Thoracic aorta (tissue), 2 donors: ENCODE results near the gene GUCY1A2. TPM values are rescaled to one million over a fixed set of nuclear protein-coding genes. Genes with fewer than 3 reads are reported as not detected.

Experiments
- ATAC-seq: fragments of 150-250 bp; one replicate; pipeline ENCODE4 v1.8.0; 2017; ENCODE audit warnings: low read depth; ENCODE audit not compliant: insufficient number of reproducible peaks, low FRiP score
- DNase-seq: peaks from one replicate; pipeline ENCODE4 v3.0.0-alpha.2; 2020; ENCODE audit warnings: low spot score
- H3K27ac ChIP-seq, 2 donors: fragments of 200-600 bp; sonication (generic); 1 replicate in 1 of 2; 2 replicates in 1 of 2; pipeline ENCODE4 v1.5.1; 2016; ENCODE audit warnings: mild to moderate bottlenecking in 2 of 2, moderate library complexity in 2 of 2
- H3K27me3 ChIP-seq: fragments of 200-600 bp; sonication (generic); replicated peaks from 2 replicates; pipeline ENCODE4 v1.6.0; 2016; ENCODE audit warnings: mild to moderate bottlenecking; ENCODE audit not compliant: insufficient read depth
- H3K36me3 ChIP-seq: fragments of 200-600 bp; sonication (generic); one replicate; pipeline ENCODE4 v1.5.1; 2016
- H3K4me1 ChIP-seq, 2 donors: fragments of 200-600 bp; sonication (generic); 1 replicate in 1 of 2; 2 replicates in 1 of 2; pipeline versions ENCODE4 v1.5.1 to v1.6.0; 2016; ENCODE audit warnings: low read depth in 2 of 2, mild to moderate bottlenecking in 1 of 2; ENCODE audit not compliant: control insufficient read depth in 1 of 2
- H3K4me3 ChIP-seq: fragments of 200-600 bp; sonication (generic); 2 replicates; pipeline ENCODE4 v1.5.1; 2016; ENCODE audit warnings: mild to moderate bottlenecking
- H3K9me3 ChIP-seq: fragments of 200-600 bp; sonication (generic); 2 replicates; pipeline ENCODE4 v1.5.1; 2016
- total RNA-seq, 2 donors: library from RNA; depleted of rRNA; stranded (reverse); fragments of >200 nt; gene quantifications; one replicate each; pipeline versions ENCODE4 v1.1.0 to v1.2.3, GENCODE V29; 2016
- TF ChIP-seq, protein P1 (sequence below): fragments of 200-600 bp; sonication (generic); IDR thresholded peaks from one replicate; pipeline ENCODE4 v1.5.1; 2019; ENCODE audit warnings: antibody characterized with exemption

Gene GUCY1A2
- total RNA-seq, 2 donors from 2014 or later: 5.3 to 9.4 TPM

DNA sequence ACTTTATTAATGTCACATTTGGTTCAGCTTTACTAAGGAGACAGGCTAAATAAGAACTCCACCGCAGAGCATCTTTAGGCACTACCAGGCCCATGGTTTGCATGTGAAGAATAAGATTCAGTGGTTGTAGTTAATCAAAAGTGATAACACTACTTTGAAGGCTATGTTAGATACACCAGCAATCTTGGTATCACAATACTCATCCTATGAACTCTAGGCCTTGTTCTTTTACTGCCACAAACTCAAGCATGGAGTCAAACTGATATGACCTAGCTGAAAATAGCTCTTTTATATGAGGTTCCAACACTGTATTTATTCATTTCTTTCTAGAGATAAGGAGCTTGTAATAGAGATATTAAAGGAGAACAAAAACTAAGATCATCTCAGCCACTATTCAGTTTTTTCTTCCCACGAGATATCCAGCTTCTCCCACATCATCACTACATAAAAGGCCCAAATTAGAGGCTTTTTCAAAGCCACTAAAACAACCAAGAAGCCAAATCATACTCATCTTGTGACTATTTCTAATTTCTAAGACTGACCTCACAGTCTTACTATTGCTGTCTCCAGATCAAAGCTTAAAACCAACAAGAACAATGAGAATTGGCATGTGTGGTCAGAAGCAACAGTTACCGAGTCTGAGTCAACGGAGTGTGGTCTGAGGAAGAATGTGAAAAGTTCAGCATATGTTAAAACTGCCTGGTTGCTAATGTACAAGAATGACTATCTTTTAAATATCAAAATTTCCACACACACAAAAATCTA, 25.1 kb upstream of the GUCY1A2 start:
- Histone ChIP-seq H3K36me3 (no peaks in the 10 kb centered on the region), H3K27ac (no peak overlapping the region), H3K4me3 (no peak overlapping the region), H3K9me3 (no peaks in the 10 kb centered on the region), H3K4me1 (no peaks in the 10 kb centered on the region), H3K27me3 (no peaks in the 10 kb centered on the region)
- ATAC-seq (no peak), DNase-seq (no peak)
- TF ChIP-seq, protein P1, sequence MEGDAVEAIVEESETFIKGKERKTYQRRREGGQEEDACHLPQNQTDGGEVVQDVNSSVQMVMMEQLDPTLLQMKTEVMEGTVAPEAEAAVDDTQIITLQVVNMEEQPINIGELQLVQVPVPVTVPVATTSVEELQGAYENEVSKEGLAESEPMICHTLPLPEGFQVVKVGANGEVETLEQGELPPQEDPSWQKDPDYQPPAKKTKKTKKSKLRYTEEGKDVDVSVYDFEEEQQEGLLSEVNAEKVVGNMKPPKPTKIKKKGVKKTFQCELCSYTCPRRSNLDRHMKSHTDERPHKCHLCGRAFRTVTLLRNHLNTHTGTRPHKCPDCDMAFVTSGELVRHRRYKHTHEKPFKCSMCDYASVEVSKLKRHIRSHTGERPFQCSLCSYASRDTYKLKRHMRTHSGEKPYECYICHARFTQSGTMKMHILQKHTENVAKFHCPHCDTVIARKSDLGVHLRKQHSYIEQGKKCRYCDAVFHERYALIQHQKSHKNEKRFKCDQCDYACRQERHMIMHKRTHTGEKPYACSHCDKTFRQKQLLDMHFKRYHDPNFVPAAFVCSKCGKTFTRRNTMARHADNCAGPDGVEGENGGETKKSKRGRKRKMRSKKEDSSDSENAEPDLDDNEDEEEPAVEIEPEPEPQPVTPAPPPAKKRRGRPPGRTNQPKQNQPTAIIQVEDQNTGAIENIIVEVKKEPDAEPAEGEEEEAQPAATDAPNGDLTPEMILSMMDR: no peak

- H3K27ac ChIP-seq: no peak overlapping the region
- H3K4me3 ChIP-seq: no peak overlapping the region
- no peaks in the 10 kb centered on the region for H3K9me3 ChIP-seq
- no peaks in the 10 kb centered on the region for H3K27me3 ChIP-seq
- DNase-seq: no peak
- ATAC-seq: no peak
- TF ChIP-seq, protein P1: no peak
- H3K36me3 ChIP-seq: no peaks in the 10 kb centered on the region
- H3K4me1 ChIP-seq: no peaks in the 10 kb centered on the region
These were observed 24.5 kb upstream of the GUCY1A2 start for GRCh38 chr11:107042748-107043147.

DNA sequence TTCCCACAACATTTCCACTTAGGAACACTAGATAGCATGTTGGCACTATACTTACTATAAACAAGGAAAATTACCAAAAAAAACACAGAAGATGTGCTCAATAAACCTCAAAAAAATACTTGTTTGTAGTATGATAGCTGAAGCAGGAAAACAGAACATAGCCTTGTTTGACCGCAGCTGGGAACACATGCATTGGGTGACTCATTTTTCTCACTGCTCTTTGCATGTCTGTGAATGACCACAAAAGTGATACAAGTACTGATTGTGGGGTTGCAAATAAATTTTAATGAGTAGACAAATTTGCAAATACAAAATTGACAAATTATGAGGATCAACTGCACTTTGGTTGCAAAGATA, 22.8 kb upstream of the GUCY1A2 start:
- Histone ChIP-seq H3K27ac (no peak overlapping the region), H3K36me3 (no peaks in the 10 kb centered on the region), H3K4me1 (no peaks in the 10 kb centered on the region), H3K9me3 (no peaks in the 10 kb centered on the region), H3K4me3 (no peak overlapping the region), H3K27me3 (no peaks in the 10 kb centered on the region)
- TF ChIP-seq, protein P1: no peak
- ATAC-seq: no peak
- no peak for DNase-seq

- DNase-seq (no peak), ATAC-seq (no peak)
These were observed 22.3 kb upstream of the GUCY1A2 start for GRCh38 chr11:107040433-107041087.

GRCh38 chr11:107025673-107026072, 7.4 kb upstream of the GUCY1A2 start:
- DNase-seq (no peak), ATAC-seq (no peak)
- Histone ChIP-seq H3K27me3 (no peaks in the 10 kb centered on the region), H3K36me3 (no peaks in the 10 kb centered on the region), H3K9me3 (no peaks in the 10 kb centered on the region), H3K4me1 (no peaks in the 10 kb centered on the region), H3K4me3 (no peak overlapping the region), H3K27ac (no peak overlapping the region)
- TF ChIP-seq, protein P1: no peak

More at GRCh38 chr11:107040433-107041087, 22.3 kb upstream of the GUCY1A2 start:
- Histone ChIP-seq H3K9me3 (no peaks in the 10 kb centered on the region), H3K27ac (no peak overlapping the region), H3K4me1 (no peaks in the 10 kb centered on the region), H3K27me3 (no peaks in the 10 kb centered on the region), H3K36me3 (no peaks in the 10 kb centered on the region), H3K4me3 (no peak overlapping the region)
- TF ChIP-seq, protein P1: no peak
